HG03135 (cell line): ENCODE measurements around the gene CHRNG.

Experiments
- ATAC-seq: cut with Tn5 transposase; IDR thresholded peaks from one replicate; pipeline ENCODE4 v1.9.1; 2021; ENCODE audit warnings: mild to moderate bottlenecking, moderate library complexity; ENCODE audit not compliant: unreplicated experiment

Gene CHRNG

DNA sequence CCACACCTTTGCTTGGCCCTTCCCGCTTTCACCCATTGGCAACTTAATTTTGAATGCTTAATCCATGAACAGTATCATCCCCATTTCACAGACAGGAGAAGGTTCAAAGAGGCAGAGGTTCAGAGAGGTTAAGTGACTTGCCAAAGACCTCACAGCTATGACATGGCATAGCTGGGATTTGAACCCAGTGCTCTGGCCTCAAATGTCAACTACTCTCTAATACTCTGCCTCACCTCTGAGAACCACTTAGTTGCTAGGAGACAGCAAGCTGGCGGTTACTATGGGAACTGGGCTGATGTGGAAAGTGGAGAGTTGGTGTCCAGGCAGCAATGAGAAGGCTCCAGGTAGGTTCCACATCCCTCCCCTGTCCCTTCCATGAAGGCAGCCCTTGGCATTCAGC is 35.1 kb upstream of the CHRNG start:
- ATAC-seq: no peak

DNA sequence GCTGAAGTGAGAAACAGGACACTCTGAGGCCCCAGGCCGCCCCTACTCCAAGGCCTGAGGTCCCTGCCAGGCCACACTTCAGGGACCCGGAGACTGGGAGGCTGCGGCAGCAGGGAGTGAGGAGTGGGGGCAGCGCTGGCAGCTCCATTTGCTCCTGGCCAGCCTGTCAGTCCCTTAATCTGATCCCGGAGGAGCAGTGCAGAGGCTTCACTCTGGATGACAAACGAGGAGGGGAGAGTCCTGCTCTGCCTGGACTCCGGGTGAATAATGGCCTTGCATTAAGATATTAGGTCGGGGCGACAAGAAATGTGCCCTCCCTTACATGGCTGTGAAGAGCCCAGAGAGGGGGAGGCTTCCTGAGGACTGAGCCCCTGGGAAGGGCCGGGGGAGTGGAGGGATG is 33.6 kb upstream of the CHRNG start:
- ATAC-seq: no peak

DNA sequence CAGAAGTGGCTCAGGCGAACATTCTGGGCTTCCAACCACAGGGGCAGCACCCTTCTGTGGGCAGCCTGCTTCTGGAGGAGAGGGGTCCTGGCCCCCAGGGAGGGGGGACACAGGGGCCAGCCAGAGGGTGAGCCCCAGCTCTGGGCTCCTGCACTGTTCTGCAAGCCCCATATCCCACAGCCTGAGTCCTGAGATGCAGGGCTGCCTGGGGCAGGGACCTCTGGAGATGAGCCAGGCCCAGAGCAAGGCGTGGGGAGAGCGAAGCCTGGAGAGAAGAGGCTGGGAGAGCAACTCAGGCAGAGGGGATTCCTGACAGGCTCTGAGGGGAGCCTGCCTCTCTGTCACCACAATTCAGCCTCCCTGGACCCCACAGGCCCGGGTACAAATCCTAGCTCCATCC is 32.8 kb upstream of the CHRNG start:
- ATAC-seq: no peak

DNA sequence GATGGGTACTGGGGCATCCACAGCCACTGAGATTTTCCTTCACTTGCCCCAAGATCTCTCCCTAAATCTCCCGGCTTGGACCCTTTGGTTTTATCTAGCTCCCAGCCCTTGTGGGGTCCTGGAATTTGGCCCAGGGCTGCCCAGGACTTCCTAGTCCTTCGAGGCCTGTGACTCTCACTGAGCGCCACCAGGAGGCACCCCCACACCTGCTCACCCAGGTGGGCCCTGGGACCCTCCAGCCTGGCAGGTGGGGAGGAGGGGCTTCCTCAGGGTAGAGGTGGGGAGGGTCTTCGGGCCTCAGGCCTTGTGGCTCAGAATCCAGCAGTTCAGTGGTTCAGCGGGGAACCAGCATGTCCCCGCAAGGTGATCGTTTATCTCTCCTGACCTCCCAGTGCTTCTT is 31.2 kb upstream of the CHRNG start:
- ATAC-seq: no peak

DNA sequence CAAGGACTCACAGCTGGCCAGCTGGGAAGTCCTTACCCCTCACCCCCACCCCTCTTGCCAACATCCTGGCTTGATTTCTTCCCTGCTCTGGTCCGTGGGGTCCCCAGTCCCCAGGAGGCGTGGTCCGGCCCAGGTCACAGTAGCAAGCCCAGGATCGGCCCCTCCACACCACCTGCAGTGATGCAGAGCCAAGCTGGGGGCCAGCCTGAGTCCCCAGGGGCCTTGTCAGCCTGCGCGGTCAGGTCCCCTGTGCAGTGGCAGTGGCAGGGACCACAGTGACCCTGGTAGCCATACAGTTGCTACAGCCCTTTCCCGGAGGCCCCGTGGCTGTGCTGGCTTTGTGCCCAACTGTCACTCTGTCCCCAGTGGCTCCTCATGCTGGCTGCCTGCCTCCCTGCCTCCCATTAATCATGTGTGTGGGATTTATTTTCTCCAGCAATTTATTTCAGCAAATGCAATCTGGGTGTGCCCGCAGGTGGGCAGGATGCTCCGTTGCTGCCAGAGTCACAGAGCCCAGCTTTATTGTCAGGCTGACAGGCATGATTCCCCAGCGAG is 28.1 kb upstream of the CHRNG start:
- no peak for ATAC-seq

DNA sequence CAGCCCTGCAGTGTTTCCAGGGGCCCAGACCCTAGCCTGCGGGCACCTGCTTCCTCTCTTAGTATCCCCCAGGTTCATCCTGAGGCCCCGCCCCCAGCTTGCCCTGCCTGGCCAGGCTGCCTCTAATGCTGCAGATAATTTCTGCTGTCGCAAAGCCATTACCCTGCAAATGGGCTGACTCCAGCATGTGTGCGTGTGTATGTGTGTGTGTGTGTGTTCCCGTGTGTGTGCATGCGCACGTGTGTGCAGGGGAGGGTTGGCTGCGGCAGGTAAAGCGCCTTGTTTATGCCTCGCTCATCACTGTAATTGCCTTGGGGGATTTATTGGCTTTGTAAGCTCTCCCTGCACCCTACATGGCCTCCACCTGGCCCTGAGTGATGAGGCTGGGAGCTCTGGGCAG is 26.9 kb upstream of the CHRNG start:
- ATAC-seq: no peak

DNA sequence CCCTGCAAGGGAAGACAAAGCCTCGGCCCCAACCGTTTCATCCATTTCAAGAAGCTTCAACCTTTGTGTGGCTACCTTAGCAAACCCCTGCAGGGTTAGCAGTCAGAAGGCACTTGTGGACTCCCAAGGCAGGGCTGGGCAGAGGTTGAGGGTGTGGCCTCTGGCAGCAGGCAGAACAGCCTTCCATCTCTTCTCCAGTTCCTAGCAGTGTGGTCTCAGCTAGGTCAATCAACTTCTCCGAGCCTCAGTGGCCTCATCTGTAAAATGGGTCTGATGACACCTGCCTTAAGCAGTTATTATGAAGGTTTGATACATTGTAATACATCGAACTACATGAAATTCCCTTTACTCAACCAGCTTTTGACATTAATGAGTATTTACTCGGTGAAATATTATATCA is 26.1 kb upstream of the CHRNG start:
- ATAC-seq: no peak

DNA sequence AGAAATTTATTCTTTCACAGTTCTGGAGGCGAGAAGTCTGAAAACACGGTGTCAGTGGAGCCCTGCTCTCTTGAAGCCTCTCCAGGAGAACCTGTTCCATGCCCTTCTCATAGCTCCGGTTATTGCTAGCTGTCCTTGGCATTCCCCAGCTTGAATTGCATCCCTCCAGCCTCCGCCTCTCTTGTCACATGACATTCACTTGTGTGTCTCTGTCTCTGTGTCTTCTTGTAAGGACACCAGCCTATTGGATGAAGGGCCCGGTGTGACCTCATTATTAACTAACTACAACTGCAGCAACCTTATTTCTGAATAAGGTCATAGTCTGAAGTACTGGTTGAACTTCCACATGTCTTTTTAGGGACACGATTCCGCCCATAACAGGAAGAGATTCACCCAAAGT is 23.9 kb upstream of the CHRNG start:
- no peak for ATAC-seq

DNA sequence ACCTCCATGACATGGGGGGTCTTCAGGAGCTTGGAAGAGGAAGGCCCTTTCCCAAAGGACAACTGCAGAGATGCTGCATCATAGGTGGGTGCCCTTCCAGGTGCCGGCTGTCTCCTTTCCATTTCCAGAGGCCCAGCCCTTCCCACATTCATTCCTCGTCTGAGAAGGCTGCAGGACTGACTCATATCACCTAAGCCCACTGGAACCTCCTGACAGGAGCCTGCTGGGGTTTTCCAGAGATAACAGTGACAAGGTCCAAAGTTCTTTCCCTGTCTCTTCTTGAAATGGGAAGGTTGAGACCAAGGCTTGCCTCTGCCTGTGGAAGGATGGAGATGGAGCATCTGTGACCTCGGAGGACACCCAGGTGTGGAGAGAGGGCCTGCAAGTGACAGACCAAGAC is 22.9 kb upstream of the CHRNG start:
- ATAC-seq: no peak

DNA sequence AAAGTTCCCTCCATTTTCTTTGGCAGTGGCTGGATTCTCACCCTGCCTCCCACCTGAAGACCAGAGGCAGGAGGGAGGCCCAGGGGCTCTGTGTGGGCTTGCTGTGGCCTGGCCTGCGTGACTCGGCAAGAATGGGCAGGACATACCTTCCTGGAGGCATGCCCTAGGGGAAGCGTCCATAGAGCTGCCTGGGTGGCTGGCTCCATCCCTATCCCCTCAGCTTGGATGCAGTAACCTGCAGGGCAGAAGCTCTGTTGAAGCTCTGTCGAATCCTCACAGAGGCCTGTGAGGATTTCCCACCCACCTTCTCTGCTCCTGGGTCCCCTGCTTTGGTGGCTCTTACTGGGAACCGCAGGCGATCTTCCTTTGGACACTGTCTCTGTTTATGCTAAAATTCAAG is 20.6 kb upstream of the CHRNG start:
- no peak for ATAC-seq

DNA sequence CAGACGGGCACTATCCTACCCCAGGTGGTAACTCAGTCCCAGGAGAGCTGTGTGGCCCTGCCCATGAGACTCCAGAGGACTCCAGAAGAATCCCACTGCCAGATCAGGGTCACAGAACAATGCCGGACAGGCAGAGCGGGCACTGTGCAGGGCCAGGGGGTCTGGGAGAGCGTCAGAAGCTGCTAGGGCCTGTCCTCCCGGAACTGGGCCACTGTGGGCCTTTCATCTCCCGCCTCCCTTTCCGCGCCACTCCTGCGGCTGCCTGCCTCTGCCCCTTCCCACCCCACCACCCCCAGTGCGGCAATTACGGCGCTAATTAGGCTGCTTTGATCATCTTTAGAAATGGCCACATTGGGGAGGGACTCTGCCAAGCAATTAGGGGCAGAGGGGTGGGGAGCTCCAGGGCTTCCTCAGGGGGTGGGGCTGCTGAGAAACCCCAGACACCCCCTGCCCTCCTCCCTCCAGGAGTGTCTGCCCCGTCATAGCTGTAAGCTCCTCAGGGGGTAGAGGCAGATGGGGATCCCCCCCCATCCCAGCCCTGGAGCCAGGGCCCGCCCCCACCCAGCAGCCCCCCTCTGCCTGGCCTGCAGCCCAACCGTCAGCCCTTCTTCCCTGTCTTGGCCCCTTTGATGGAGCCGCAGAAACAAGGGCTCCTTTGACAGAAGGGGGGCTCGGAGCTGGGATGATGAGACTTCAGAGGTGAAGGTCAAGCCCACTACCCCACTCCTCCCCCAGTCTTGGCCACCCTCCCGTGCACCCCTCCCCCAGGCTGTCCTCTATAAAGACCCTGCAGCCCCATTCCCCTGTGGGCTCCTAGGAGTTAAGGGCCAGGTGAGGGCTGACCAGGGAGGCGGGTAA is 19.7 kb upstream of the CHRNG start, which contains the start of gene PRSS56:
Gene PRSS56, plus strand, starts transcription at position 808 of the 858 bp plus-strand sequence. CDS start 211 bp downstream, outside the sequence.
- ATAC-seq: no peak

DNA sequence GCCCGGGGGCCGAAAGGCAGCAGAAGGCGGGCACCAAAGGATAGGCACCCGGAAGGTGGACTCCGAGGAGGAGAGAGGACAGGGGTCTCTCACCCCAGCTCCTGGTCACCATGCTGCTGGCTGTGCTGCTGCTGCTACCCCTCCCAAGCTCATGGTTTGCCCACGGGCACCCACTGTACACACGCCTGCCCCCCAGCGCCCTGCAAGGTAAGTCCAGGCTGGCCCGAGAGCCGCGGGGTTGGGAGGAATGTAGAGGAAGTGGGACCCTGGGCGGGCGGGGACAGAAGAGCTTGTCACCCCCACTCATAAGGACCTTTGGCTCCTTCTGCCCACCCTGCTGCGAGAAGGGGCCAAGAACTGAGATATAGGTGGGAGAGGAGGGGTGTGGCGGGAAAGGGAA is 19.0 kb upstream of the CHRNG start:
- ATAC-seq: no peak

DNA sequence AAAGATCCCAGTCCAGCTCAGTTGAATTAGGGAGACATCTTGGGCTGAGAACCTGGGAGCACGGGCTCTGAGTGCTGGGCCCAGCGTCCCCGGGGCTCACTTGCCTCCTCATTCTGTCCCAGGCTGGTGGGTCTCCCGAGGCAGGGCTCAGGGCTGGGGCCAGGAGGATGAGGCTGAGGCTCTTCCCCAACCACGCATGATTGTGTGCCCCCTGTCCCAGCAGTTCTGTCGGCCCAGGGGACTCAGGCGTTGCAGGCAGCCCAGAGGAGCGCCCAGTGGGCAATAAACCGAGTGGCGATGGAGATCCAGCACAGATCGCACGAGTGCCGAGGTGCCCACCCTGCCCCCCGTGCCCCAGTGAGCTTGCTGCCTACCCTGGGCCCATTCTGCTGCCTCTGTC is 18.4 kb upstream of the CHRNG start:
- no peak for ATAC-seq

DNA sequence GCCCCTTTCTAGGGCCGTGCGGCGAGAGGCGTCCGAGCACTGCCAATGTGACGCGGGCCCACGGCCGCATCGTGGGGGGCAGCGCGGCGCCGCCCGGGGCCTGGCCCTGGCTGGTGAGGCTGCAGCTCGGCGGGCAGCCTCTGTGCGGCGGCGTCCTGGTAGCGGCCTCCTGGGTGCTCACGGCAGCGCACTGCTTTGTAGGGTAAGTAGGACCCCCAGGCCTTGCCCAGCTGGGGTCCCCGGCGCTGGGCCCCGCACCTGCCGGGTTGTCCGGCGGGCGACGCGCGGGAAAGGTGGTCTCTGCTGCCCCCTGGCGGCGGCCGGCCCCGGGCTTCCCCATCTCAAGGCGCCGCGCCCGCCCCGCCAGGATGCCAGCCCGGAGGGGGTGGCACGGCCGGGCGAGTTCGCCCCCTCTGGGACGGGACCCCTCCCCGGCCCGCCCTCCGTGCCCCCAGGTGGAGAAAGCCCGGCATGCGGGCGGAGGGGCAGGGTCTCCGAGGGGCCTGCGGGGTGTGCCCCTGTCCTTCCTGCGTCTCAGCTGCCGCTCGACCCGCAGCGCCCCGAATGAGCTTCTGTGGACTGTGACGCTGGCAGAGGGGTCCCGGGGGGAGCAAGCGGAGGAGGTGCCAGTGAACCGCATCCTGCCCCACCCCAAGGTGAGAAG is 17.4 kb upstream of the CHRNG start:
- no peak for ATAC-seq

DNA sequence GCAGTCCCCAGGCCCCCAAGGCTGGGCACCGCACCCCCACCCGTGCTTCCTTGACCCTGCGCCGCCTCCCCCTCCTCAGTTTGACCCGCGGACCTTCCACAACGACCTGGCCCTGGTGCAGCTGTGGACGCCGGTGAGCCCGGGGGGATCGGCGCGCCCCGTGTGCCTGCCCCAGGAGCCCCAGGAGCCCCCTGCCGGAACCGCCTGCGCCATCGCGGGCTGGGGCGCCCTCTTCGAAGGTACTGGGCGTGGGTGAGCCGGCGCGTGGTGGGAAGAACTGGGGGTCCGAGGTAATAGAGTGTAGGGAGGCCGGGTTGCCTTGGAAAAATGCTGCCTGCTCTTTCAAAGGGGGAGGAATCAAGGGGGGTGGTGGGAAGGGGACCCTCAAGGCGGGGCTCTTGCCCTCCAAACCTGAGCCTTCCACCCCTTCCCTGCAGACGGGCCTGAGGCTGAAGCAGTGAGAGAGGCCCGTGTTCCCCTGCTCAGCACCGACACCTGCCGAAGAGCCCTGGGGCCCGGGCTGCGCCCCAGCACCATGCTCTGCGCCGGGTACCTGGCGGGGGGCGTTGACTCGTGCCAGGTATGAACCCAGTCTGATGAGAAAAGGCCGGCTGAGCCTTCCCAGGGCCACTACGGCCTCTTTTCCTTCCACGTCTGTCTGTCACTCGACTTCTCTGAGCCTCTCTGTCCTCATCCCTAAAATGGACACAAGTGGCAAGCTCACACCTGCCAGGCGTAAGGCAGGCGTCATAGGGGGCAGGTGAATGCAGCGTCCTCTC is 16.7 kb upstream of the CHRNG start:
- ATAC-seq: no peak

DNA sequence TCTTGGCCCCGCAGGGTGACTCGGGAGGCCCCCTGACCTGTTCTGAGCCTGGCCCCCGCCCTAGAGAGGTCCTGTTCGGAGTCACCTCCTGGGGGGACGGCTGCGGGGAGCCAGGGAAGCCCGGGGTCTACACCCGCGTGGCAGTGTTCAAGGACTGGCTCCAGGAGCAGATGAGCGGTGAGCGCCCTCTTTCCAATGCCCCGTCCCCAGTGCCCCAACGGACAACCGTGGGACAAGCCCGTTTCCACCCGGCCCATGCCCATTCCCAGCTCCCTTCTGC is 16.1 kb upstream of the CHRNG start:
- no peak for ATAC-seq

DNA sequence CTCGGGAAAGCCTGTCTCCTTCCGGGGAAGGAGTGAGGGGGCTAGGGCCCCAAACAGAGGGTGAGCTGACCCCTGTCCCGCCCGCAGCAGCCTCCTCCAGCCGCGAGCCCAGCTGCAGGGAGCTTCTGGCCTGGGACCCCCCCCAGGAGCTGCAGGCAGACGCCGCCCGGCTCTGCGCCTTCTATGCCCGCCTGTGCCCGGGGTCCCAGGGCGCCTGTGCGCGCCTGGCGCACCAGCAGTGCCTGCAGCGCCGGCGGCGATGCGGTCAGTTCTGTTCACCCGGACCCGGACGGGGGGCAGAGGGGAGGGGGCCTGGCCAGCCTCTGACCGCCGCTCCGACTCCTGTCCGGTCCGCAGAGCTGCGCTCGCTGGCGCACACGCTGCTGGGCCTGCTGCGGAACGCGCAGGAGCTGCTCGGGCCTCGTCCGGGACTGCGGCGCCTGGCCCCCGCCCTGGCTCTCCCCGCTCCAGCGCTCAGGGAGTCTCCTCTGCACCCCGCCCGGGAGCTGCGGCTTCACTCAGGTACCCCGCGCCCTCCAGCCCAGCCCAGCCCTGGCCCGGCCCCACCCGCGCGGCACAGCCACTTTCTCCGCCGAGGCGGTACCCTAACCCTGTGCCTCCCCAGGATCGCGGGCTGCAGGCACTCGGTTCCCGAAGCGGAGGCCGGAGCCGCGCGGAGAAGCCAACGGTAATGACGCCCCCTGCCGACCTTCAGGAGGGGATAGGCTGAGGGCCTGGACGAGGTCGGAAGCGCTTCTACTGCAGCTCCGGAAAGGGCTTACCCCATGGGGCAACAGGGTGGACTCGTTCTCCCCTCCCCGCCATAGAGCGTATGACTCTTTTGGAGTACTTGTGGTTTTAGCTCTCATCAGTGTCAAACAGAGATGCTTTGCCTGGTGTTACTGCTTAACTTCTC is 15.6 kb upstream of the CHRNG start:
- ATAC-seq: no peak

DNA sequence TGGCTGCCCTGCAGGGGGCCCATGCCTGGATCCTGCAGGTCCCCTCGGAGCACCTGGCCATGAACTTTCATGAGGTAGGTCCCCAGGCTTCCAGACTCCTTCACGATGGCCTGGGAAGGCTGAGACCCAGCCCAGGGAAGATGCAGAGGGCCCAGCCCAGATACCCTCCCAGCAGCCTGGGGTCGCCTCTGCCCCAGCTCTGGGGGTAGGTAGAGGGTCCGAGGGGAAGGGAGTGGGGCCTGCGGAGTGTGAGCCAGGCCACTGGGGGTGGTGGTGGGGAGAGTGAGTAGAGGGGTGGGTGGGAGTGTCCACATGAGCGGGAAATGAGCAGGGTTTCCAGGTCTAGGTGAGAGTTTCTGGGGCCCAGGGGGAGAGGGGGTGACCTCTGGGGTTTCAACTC is 14.7 kb upstream of the CHRNG start:
- no peak for ATAC-seq

DNA sequence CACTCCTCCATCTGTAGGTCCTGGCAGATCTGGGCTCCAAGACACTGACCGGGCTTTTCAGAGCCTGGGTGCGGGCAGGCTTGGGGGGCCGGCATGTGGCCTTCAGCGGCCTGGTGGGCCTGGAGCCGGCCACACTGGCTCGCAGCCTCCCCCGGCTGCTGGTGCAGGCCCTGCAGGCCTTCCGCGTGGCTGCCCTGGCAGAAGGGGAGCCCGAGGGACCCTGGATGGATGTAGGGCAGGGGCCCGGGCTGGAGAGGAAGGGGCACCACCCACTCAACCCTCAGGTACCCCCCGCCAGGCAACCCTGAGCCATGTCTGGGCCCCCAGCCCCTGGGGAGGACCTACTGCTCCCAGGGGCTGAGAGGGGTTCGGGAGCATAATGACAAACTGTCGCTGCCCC is 14.3 kb upstream of the CHRNG start:
- ATAC-seq: no peak

DNA sequence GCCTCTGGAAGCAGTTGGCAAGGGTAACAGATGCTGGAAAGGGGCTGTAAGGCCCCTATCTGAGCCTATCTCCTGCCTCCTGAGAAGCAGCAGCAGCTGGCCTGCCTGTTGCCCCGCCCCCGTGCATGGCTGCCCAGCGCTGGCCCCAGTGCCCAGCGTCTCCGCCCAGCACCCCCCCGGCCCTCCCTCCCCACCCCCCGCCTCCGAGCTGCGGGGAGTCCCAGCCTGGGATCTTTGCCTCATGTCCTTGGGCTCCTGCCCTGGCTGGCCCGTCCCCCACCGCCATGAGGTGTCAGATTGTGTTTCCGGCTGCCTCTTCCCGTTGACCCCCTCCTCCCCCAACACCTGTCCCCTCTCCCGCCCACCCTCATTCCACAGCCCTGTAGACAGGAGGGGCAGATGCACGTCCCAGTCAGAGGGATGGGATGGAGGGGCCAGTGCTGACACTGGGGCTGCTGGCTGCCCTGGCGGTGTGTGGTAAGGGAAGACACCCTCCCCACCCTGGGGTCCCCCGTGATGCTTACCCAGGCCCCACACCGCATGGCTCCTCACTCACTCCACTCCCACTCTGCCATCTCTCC is 13.6 kb upstream of the CHRNG start, which contains the start of gene CHRND:
Gene CHRND, plus strand, starts transcription at position 370 of the 581 bp plus-strand sequence. Its CDS starts 56 bp downstream, at position 426.
- no peak for ATAC-seq
